ENCODE measurements around the gene MAPK8IP2. TPM values are rescaled to one million over a fixed set of nuclear protein-coding genes. Genes with fewer than 3 reads are reported as not detected.

MAPK8IP2 gene
- total and polyA plus RNA-seq, 2 of the 13 experiments (the other 11 are each of a cell fraction or from before 2014, with no cell fraction given): 1.3 to 2.6 TPM

- no peak for TF ChIP-seq HINFP (CRISPR knock-in tag; IDR thresholded peaks at IDR 0.05; ENCODE audit: low read depth)
- peak; percentile 55; the same call in 1 of the 2 replicates for TF ChIP-seq ZNF136 (CRISPR knock-in tag; IDR thresholded peaks at IDR 0.05; ENCODE audit: low read depth)
- TF ChIP-seq YEATS4 (CRISPR knock-in tag; IDR thresholded peaks at IDR 0.05; ENCODE audit: borderline replicate concordance): peak; percentile 63; the same call in 1 of the 2 replicates
- no peak for TF ChIP-seq ZNF446 (CRISPR knock-in tag; IDR thresholded peaks at IDR 0.05)
- TF ChIP-seq NAIF1 (CRISPR knock-in tag; IDR thresholded peaks at IDR 0.05; ENCODE audit: borderline replicate concordance): peak; percentile 59; the same call in 1 of the 2 replicates
- TF ChIP-seq ZIK1 (CRISPR knock-in tag; IDR thresholded peaks at IDR 0.05; ENCODE audit: borderline replicate concordance, low read depth): no peak
- TF ChIP-seq ARID4A (CRISPR knock-in tag; IDR thresholded peaks at IDR 0.05; ENCODE audit: borderline replicate concordance): peak; percentile 60; the same call in 1 of the 2 replicates
- TF ChIP-seq ZNF687 (CRISPR knock-in tag; IDR thresholded peaks at IDR 0.05): peak; percentile 98
- no peak for TF ChIP-seq ZNF530 (CRISPR knock-in tag; IDR thresholded peaks at IDR 0.05; ENCODE audit: low read depth)
- peak; percentile 88 for TF ChIP-seq NR2F2 (IDR thresholded peaks at IDR 0.05; ENCODE audit: borderline replicate concordance, low read depth)
- TF ChIP-seq ZNF331 (CRISPR knock-in tag; IDR thresholded peaks at IDR 0.05): peak; percentile 45; the same call in 1 of the 2 replicates
- TF ChIP-seq NFE2L1 (CRISPR knock-in tag; IDR thresholded peaks at IDR 0.05; ENCODE audit: borderline replicate concordance): no peak
- no peak for TF ChIP-seq NONO (IDR thresholded peaks at IDR 0.05)
- peak; percentile 38; the same call in 1 of the 2 replicates for TF ChIP-seq NONO (CRISPR knock-in tag; conservative IDR thresholded peaks at IDR 0.05)
- TF ChIP-seq ZBTB20 (CRISPR knock-in tag; IDR thresholded peaks at IDR 0.05; ENCODE audit: borderline replicate concordance, low read depth): no peak
- no peak for TF ChIP-seq ZNF33B (CRISPR knock-in tag; IDR thresholded peaks at IDR 0.05)
- no peak for TF ChIP-seq PBX2 (CRISPR knock-in tag; IDR thresholded peaks at IDR 0.05)
Measured at GRCh38 chr22:50641696-50642607, 41.4 kb downstream of the MAPK8IP2 start (continued).
